KMS-11 (cell line): ENCODE measurements around the gene KASH5.
A peak's percentile ranks its signal among the peaks of the same experiment; 100 is the strongest.

Experiments used
- H2AFZ ChIP-seq: fragments of 200-600 bp; sonication (generic); 2 replicates; pipeline ENCODE4 v1.6.1; 2016; ENCODE audit warnings: antibody characterized with exemption, mixed run types, low read depth
- H3K27ac ChIP-seq: fragments of 200-600 bp; sonication (generic); 2 replicates; pipeline ENCODE4 v1.6.1; 2016; ENCODE audit warnings: mild to moderate bottlenecking, mixed run types
- H3K27me3 ChIP-seq: fragments of 200-600 bp; sonication (generic); 2 replicates; pipeline ENCODE4 v1.6.1; 2017; ENCODE audit warnings: mild to moderate bottlenecking, low read depth, mixed run types, moderate library complexity; ENCODE audit not compliant: insufficient read depth
- H3K36me3 ChIP-seq: fragments of 200-600 bp; sonication (generic); 2 replicates; pipeline ENCODE4 v1.6.1; 2017; ENCODE audit warnings: mild to moderate bottlenecking, mixed run types; ENCODE audit not compliant: insufficient read depth
- H3K4me1 ChIP-seq: fragments of 200-600 bp; sonication (generic); 2 replicates; pipeline ENCODE4 v1.6.1; 2016; ENCODE audit warnings: mild to moderate bottlenecking, low read depth, mixed run types; ENCODE audit not compliant: poor library complexity, severe bottlenecking
- H3K4me2 ChIP-seq: fragments of 200-600 bp; sonication (generic); 2 replicates; pipeline ENCODE4 v1.7.0; 2016; ENCODE audit warnings: mild to moderate bottlenecking, mixed run types
- H3K4me3 ChIP-seq: fragments of 200-600 bp; sonication (generic); IDR thresholded peaks from 2 replicates; pipeline ENCODE4 v1.6.1; 2017; ENCODE audit warnings: low read depth, low read length, mixed read lengths; ENCODE audit not compliant: insufficient read depth
- H3K79me2 ChIP-seq: fragments of 200-600 bp; sonication (generic); 2 replicates; pipeline ENCODE4 v1.6.1; 2016; ENCODE audit warnings: low read depth, mixed run types; ENCODE audit not compliant: insufficient read depth
- H3K9ac ChIP-seq: fragments of 200-600 bp; sonication (generic); 2 replicates; pipeline ENCODE4 v1.6.1; 2016; ENCODE audit warnings: mild to moderate bottlenecking, mixed run types
- H4K20me1 ChIP-seq: fragments of 200-600 bp; sonication (generic); 2 replicates; pipeline ENCODE4 v1.6.1; 2016; ENCODE audit warnings: mild to moderate bottlenecking, mixed run types; ENCODE audit not compliant: insufficient read depth
- TF ChIP-seq, protein P1 (sequence below): fragments of 200-600 bp; sonication (generic); conservative IDR thresholded peaks from 2 replicates; pipeline ENCODE4 v1.6.1; 2017; ENCODE audit warnings: low read depth, mild to moderate bottlenecking, antibody characterized with exemption, low read length, moderate library complexity, mixed read lengths

KASH5 gene

DNA sequence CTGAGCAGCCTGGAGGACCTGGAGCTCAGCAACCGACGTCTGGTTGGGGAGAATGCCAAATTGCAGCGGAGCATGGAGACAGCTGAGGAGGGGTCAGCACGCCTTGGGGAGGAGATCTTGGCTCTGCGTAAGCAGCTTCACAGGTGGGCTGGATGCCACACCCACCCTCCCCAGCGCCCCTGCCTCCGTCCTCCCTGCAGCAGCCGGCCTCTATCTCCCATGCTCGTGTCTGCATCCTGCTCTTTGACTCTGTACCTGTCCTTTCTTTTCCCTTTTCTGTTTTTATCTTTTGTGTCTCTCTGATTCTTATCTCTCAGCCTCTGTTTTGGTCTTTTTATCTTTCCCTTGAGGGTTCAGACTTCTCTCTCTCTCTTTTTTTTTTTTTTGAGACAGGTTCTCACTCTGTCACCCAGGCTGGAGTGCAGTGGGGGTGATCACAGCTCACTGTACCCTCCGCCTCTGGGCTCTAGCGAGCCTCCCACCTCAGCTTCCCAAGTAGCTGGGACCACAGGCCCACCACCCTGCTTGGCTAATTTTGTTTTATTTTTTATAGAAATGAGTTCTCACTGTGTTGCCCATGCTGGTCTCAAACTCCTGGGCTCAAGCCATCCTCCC is 10.1 kb downstream of the KASH5 start:
- Histone ChIP-seq H3K4me2 (no peak overlapping the region), H3K27me3 (peaks cover 60% of the 10 kb centered on the region), H3K27ac (no peak overlapping the region), H2AFZ (no peak overlapping the region), H3K36me3 (no peaks in the 10 kb centered on the region), H4K20me1 (no peaks in the 10 kb centered on the region), H3K9ac (no peak overlapping the region), H3K79me2 (no peaks in the 10 kb centered on the region), H3K4me3 (no peak overlapping the region), H3K4me1 (peaks cover 5% of the 10 kb centered on the region)
- TF ChIP-seq, protein P1, sequence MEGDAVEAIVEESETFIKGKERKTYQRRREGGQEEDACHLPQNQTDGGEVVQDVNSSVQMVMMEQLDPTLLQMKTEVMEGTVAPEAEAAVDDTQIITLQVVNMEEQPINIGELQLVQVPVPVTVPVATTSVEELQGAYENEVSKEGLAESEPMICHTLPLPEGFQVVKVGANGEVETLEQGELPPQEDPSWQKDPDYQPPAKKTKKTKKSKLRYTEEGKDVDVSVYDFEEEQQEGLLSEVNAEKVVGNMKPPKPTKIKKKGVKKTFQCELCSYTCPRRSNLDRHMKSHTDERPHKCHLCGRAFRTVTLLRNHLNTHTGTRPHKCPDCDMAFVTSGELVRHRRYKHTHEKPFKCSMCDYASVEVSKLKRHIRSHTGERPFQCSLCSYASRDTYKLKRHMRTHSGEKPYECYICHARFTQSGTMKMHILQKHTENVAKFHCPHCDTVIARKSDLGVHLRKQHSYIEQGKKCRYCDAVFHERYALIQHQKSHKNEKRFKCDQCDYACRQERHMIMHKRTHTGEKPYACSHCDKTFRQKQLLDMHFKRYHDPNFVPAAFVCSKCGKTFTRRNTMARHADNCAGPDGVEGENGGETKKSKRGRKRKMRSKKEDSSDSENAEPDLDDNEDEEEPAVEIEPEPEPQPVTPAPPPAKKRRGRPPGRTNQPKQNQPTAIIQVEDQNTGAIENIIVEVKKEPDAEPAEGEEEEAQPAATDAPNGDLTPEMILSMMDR, result no peak

DNA sequence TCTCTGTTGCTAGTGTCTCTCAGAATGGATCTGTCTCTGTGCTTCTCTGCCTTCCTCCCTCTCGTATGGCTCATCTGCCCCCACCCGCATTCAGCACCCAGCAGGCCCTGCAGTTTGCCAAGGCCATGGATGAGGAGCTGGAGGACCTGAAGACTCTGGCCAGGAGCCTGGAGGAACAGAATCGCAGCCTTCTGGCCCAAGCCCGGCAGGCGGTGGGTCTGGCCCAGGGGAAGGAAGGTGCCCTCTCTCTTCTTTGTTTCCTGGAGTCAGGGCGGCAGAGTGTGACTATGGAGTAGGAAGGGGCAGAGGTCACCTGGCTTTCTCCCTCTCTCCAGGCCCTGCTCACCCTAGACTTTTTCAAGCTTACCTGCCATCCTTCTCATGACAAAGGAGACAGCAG is 10.9 kb downstream of the KASH5 start:
- Histone ChIP-seq H2AFZ (no peak overlapping the region), H3K27me3 (peaks cover 53% of the 10 kb centered on the region), H3K36me3 (no peaks in the 10 kb centered on the region), H3K79me2 (no peaks in the 10 kb centered on the region), H3K4me1 (peaks cover 13% of the 10 kb centered on the region), H3K4me2 (no peak overlapping the region), H3K4me3 (no peak overlapping the region), H3K27ac (no peak overlapping the region), H3K9ac (no peak overlapping the region), H4K20me1 (no peaks in the 10 kb centered on the region)
- TF ChIP-seq, protein P1, result no peak

DNA sequence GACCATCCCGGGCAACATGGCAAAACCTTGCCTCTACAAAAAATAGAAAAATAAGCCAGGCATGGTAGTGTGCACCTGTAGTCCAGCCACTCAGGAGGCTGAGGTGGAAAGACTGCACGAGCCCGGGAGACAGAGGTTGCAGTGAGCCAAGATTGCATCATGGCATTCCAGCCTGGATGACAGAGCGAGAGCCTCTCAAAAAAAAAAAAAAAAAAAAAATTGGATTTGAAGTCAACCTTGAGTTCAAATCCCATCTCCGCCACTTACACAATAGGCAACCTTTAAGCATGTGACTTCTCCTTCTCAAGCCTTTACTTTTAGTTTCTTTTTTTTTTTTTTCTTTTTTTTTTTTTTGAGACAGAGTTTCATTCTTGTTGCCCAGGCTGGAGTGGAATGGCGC is 12.0 kb downstream of the KASH5 start:
- no peaks in the 10 kb centered on the region for H3K79me2 ChIP-seq
- H3K4me2 ChIP-seq, result no peak overlapping the region
- H3K9ac ChIP-seq, result no peak overlapping the region
- no peaks in the 10 kb centered on the region for H4K20me1 ChIP-seq
- peaks cover 14% of the 10 kb centered on the region for H3K4me1 ChIP-seq
- no peaks in the 10 kb centered on the region for H3K36me3 ChIP-seq
- H2AFZ ChIP-seq, result no peak overlapping the region
- no peak overlapping the region for H3K27ac ChIP-seq
- H3K4me3 ChIP-seq, result no peak overlapping the region
- peaks cover 48% of the 10 kb centered on the region for H3K27me3 ChIP-seq
- TF ChIP-seq, protein P1, result no peak

DNA sequence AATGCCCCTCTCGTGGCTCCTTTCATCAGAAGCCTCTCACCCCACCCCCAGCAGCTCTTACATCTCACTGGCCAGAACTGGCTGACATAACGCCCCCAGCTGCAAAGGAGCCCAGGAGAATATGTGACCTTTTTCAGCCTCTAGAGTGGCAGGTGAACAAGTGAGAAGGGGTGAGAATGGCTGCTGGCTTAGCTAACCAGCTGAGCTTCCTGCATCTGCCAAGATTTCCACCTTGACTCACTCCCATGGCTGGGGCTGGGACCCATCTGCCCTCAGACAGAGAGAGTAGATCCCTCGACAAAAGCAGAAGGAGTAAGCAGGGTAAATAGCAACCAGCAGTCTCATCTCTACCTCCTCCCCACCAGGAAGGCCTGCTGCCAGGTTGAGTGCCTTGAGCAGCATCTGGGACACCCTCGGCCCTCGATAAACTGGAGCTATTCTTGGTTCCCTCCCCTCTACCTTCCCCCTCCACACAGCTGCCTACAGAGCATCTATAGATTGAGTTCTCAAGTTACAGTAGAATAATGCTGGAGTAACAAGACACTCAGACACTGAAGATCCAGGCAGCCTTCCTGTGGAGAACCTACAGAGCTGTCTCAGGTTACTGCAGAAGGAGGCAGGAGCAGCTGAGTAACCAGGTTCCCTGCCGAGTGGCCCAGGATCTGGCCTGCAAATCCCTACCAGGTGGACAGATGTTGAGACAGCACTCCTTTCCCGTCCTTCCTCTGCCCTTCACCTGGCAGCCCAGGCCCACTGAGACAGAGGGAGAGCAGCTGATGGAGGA is 15.5 kb downstream of the KASH5 start:
- TF ChIP-seq, protein P1, result no peak
- Histone ChIP-seq H2AFZ (0 out of 2 replicates have a peak overlapping the region, but pooled peaks have one; percentile 41), H3K4me2 (no peak overlapping the region), H3K27ac (no peak overlapping the region), H3K27me3 (peaks cover 57% of the 10 kb centered on the region; the same call in 1 of the 2 replicates), H3K9ac (no peak overlapping the region), H3K79me2 (no peaks in the 10 kb centered on the region), H3K36me3 (no peaks in the 10 kb centered on the region), H4K20me1 (no peaks in the 10 kb centered on the region), H3K4me1 (peaks cover 9% of the 10 kb centered on the region), H3K4me3 (no peak overlapping the region)
